A673 (cell line): ENCODE results near the gene SMAD6. TPM values are rescaled to one million over a fixed set of nuclear protein-coding genes. Genes with fewer than 3 reads are reported as not detected.

Experiments used
- BruUV-seq: library from RNA; stranded (reverse); fragments of 400-500 nt; replicated peaks from 2 replicates; lab custom pipeline; 2021; lab: Mats Ljungman, UMichigan
- CTCF ChIA-PET: fragments of 300-600 bp; sonication (Branson Sonifier 250); formaldehyde crosslinking; loops from one replicate; lab custom pipeline; 2022; ENCODE audit warnings: antibody characterized with exemption; lab: Charles Lee
- POLR2A ChIA-PET: fragments of 300-600 bp; sonication (Branson Sonifier 250); formaldehyde crosslinking; loops from one replicate; lab custom pipeline; 2022; ENCODE audit warnings: antibody characterized with exemption; ENCODE audit not compliant: low non-redundant PET; lab: Charles Lee
- DNase-seq: peaks from one replicate; pipeline ENCODE4 v3.0.0-alpha.2; 2015; ENCODE audit warnings: low spot score
- H3K27ac ChIP-seq: fragments of 200-600 bp; sonication (generic); 2 replicates; pipeline ENCODE4 v1.5.1; 2016; ENCODE audit warnings: mixed run types, low read depth, mild to moderate bottlenecking, mixed read lengths, antibody characterized with exemption, low read length; ENCODE audit not compliant: poor library complexity, severe bottlenecking
- H3K27me3 ChIP-seq: fragments of 200-600 bp; sonication (generic); replicated peaks from 2 replicates; pipeline ENCODE4 v1.6.1; 2017; ENCODE audit warnings: mixed run types, low read depth, mild to moderate bottlenecking, mixed read lengths, antibody characterized with exemption, low read length; ENCODE audit not compliant: insufficient read depth, poor library complexity
- H3K36me3 ChIP-seq: fragments of 200-600 bp; sonication (generic); 2 replicates; pipeline ENCODE4 v1.6.1; 2016; ENCODE audit warnings: mixed run types, mild to moderate bottlenecking, mixed read lengths, antibody characterized with exemption, low read length; ENCODE audit not compliant: insufficient read depth, poor library complexity, severe bottlenecking
- H3K4me1 ChIP-seq: fragments of 200-600 bp; sonication (generic); 2 replicates; pipeline ENCODE4 v1.6.1; 2017; ENCODE audit warnings: mixed run types, mild to moderate bottlenecking, mixed read lengths, antibody characterized with exemption, low read length; ENCODE audit not compliant: insufficient read depth, poor library complexity, severe bottlenecking
- H3K4me3 ChIP-seq: fragments of 200-600 bp; sonication (generic); 2 replicates; pipeline ENCODE4 v1.5.1; 2016; ENCODE audit warnings: low read depth, mixed run types, mild to moderate bottlenecking, mixed read lengths, low read length; ENCODE audit not compliant: poor library complexity, severe bottlenecking
- H3K9me3 ChIP-seq: fragments of 200-600 bp; sonication (generic); 2 replicates; pipeline ENCODE4 v1.6.1; 2016; ENCODE audit warnings: mixed run types, low read depth, mild to moderate bottlenecking, mixed read lengths, antibody characterized with exemption, low read length; ENCODE audit not compliant: poor library complexity, severe bottlenecking
- CTCF ChIP-seq: fragments of 300-800, 200-600 bp; sonication (generic); conservative IDR thresholded peaks from 2 replicates; pipeline ENCODE4 v1.5.1; 2017; ENCODE audit warnings: low read depth, mild to moderate bottlenecking, antibody characterized with exemption, low read length, moderate library complexity, mixed read lengths
- EZH2 ChIP-seq: fragments of 200-600 bp; sonication (generic); IDR thresholded peaks from 2 replicates; pipeline ENCODE4 v1.6.1; 2017; ENCODE audit warnings: borderline replicate concordance, low read depth, mild to moderate bottlenecking, mixed read lengths, antibody characterized with exemption, low read length; ENCODE audit not compliant: poor library complexity, severe bottlenecking
- intact Hi-C: fragments of 100-400 bp; cut with micrococcal nuclease; formaldehyde crosslinking; loops from one replicate; pipeline ENCODE4 v1.10.0; 2022; ENCODE audit not compliant: unreplicated experiment
- total RNA-seq: library from RNA; stranded (reverse); gene quantifications from 2 replicates; pipeline ENCODE4 v1.2.3, GENCODE V29; 2021

SMAD6 gene
- total RNA-seq, 1 experiment from 2014 or later, result 63.9 TPM

- intact Hi-C loops, result no loop called here
These were observed 46.5 kb upstream of the SMAD6 start for GRCh38 chr15:66655511-66655910.

GRCh38 chr15:66655997-66656396, 46.0 kb upstream of the SMAD6 start:
- CTCF ChIA-PET, result no interaction called here
- TF ChIP-seq CTCF (no peak), EZH2 (no peak)
- H3K9me3 ChIP-seq, result no peaks in the 10 kb centered on the region
- intact Hi-C loops, result loop anchor here (2.0 kb wide), 1 partner anchor 45 kb away; no protein-coding TSS in a partner anchor
- peaks cover 29% of the 10 kb centered on the region for H3K4me1 ChIP-seq
- DNase-seq, result no peak
- POLR2A ChIA-PET, result no interaction called here
- H3K27me3 ChIP-seq, result no peaks in the 10 kb centered on the region
- BruUV-seq, result no TSS peak
- H3K27ac ChIP-seq, result no peak overlapping the region
- H3K36me3 ChIP-seq, result no peaks in the 10 kb centered on the region
- no peak overlapping the region for H3K4me3 ChIP-seq

More at GRCh38 chr15:66655511-66655910, 46.5 kb upstream of the SMAD6 start:
- CTCF ChIA-PET, result no interaction called here
- POLR2A ChIA-PET, result no interaction called here
- Histone ChIP-seq H3K9me3 (no peaks in the 10 kb centered on the region), H3K4me1 (peaks cover 29% of the 10 kb centered on the region), H3K4me3 (no peak overlapping the region), H3K27ac (no peak overlapping the region), H3K36me3 (no peaks in the 10 kb centered on the region), H3K27me3 (no peaks in the 10 kb centered on the region)
- TF ChIP-seq EZH2, result no peak
- no peak for TF ChIP-seq CTCF
- BruUV-seq, result no TSS peak
- DNase-seq, result no peak

GRCh38 chr15:66657185-66658020, 44.6 kb upstream of the SMAD6 start:
- TF ChIP-seq EZH2 (no peak), CTCF (no peak)
- CTCF ChIA-PET, result interaction anchor here (0.7 kb wide), 1 partner anchor 92 kb away, joined by 3 read pairs; no protein-coding TSS in a partner anchor
- no peaks in the 10 kb centered on the region for H3K27me3 ChIP-seq
- H3K4me3 ChIP-seq, result no peak overlapping the region
- H3K27ac ChIP-seq, result peak overlapping the region; percentile 70
- H3K36me3 ChIP-seq, result no peaks in the 10 kb centered on the region
- peak; percentile 82 for DNase-seq
- intact Hi-C loops, result loop anchor here (2.0 kb wide), 1 partner anchor 43 kb away; no protein-coding TSS in a partner anchor
- POLR2A ChIA-PET, result no interaction called here
- no peaks in the 10 kb centered on the region for H3K9me3 ChIP-seq
- H3K4me1 ChIP-seq, result peaks cover 29% of the 10 kb centered on the region
- no TSS peak for BruUV-seq
